Adipocyte (in vitro differentiated cells): ENCODE results near the gene ESPNL.
"Not testable (repeated sequence)": the region's sequence is repeated elsewhere in the genome, so short reads cannot be mapped to it uniquely, and the experiment has no call there.

Experiments
- DNase-seq: peaks from one replicate; pipeline ENCODE4 v3.0.0-alpha.2; 2015; ENCODE audit warnings: low read depth
- H3K27me3 ChIP-seq: replicated peaks from 2 replicates; pipeline ENCODE4 v1.7.0; 2013; ENCODE audit warnings: mild to moderate bottlenecking, low read length, moderate library complexity; ENCODE audit not compliant: control insufficient read depth, insufficient read depth
- H3K36me3 ChIP-seq: 2 replicates; pipeline ENCODE4 v1.7.0; 2013; ENCODE audit warnings: low read length, mild to moderate bottlenecking, moderate library complexity; ENCODE audit not compliant: control insufficient read depth, insufficient read depth, severe bottlenecking
- H3K4me1 ChIP-seq: 2 replicates; pipeline ENCODE4 v1.7.0; 2013; ENCODE audit warnings: mild to moderate bottlenecking, low read length, moderate library complexity; ENCODE audit not compliant: control insufficient read depth, insufficient read depth
- H3K4me3 ChIP-seq: 2 replicates; pipeline ENCODE4 v1.7.0; 2013; ENCODE audit warnings: mild to moderate bottlenecking, low read length, moderate library complexity
- H3K9ac ChIP-seq: 2 replicates; pipeline ENCODE4 v1.7.0; 2013; ENCODE audit warnings: mild to moderate bottlenecking, low read length, moderate library complexity
- H3K9me3 ChIP-seq: 2 replicates; pipeline ENCODE4 v1.7.0; 2013; ENCODE audit warnings: mild to moderate bottlenecking, low read length, moderate library complexity; ENCODE audit not compliant: control insufficient read depth

Gene ESPNL

GRCh38 chr2:238108423-238109183, 8.5 kb downstream of the ESPNL start:
- H3K4me1 ChIP-seq = no peaks in the 10 kb centered on the region
- no peak for DNase-seq
- H3K9me3 ChIP-seq = peaks cover 20% of the 10 kb centered on the region
- no peaks in the 10 kb centered on the region for H3K36me3 ChIP-seq
- H3K4me3 ChIP-seq = no peak overlapping the region
- peaks cover 13% of the 10 kb centered on the region for H3K27me3 ChIP-seq
- no peak overlapping the region for H3K9ac ChIP-seq

DNA sequence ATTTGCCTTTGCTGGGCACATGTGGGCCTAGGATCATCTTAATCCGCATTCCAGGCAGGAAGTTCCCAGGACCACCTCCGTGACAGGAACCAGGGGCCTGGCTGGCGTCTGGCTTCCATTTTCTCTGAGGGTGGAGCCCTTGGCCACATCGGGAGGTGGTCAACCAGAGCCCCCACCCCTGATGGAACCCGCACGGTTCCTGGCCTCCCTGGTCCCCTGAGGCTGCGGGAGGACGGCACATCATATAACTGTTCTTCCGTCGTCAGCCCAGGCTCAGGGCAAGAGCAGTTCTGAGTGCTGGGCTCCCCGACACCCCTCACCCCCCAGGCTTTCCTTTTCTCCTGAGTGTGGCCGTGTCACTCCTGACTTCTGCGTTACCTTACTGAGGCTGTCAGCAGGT, 13.5 kb downstream of the ESPNL start:
- H3K9ac ChIP-seq = no peak overlapping the region
- DNase-seq = no peak

DNA sequence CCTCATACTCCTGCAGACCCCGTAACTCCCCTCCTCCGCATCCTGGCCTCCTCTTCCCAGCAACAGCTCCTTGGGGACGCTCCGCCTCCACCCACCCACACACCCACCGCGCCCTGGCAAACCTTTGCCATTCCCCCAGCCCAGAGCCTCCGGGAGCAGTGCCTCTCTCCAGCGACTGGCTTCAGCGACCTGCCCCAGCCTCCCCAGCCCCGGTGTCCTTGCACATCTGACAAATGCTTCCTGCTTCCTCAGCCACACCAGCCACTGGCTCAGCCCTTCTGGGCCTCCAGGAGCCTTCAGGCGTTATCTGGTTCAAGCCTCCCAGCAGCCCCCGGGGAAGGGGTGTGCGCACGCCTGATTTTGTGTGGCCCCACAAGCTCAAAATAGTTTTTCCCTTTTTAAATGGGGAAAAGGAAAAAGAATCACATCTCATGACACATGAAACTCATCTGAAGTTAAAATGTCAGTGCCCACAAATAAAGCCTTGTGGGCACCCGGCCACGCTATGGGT, 14.2 kb downstream of the ESPNL start:
- Histone ChIP-seq H3K9ac (no peak overlapping the region), H3K9me3 (peaks cover 22% of the 10 kb centered on the region), H3K27me3 (peaks cover 27% of the 10 kb centered on the region), H3K4me1 (no peaks in the 10 kb centered on the region), H3K36me3 (no peaks in the 10 kb centered on the region), H3K4me3 (no peak overlapping the region)
- no peak for DNase-seq

More for the DNA sequence above, 13.5 kb downstream of the ESPNL start:
- H3K4me1 ChIP-seq = no peaks in the 10 kb centered on the region
- no peak overlapping the region for H3K4me3 ChIP-seq
- peaks cover 22% of the 10 kb centered on the region for H3K9me3 ChIP-seq
- no peaks in the 10 kb centered on the region for H3K36me3 ChIP-seq
- peaks cover 20% of the 10 kb centered on the region for H3K27me3 ChIP-seq

GRCh38 chr2:238114851-238115660, 14.9 kb downstream of the ESPNL start:
- DNase-seq = no peak
- peaks cover 32% of the 10 kb centered on the region for H3K27me3 ChIP-seq

GRCh38 chr2:238115709-238116108, 15.6 kb downstream of the ESPNL start:
- peaks cover 22% of the 10 kb centered on the region for H3K9me3 ChIP-seq
- not testable (repeated sequence) for H3K9ac ChIP-seq, H3K4me1 ChIP-seq, DNase-seq, H3K4me3 ChIP-seq, H3K36me3 ChIP-seq
- peaks cover 35% of the 10 kb centered on the region for H3K27me3 ChIP-seq

More at GRCh38 chr2:238114851-238115660, 14.9 kb downstream of the ESPNL start:
- Histone ChIP-seq H3K36me3 (no peaks in the 10 kb centered on the region), H3K9me3 (peaks cover 22% of the 10 kb centered on the region), H3K9ac (no peak overlapping the region), H3K4me3 (no peak overlapping the region), H3K4me1 (no peaks in the 10 kb centered on the region)

GRCh38 chr2:238116298-238117198, 16.4 kb downstream of the ESPNL start:
- H3K9ac ChIP-seq = no peak overlapping the region
- peaks cover 42% of the 10 kb centered on the region for H3K27me3 ChIP-seq
- H3K4me3 ChIP-seq = no peak overlapping the region
- H3K9me3 ChIP-seq = peaks cover 22% of the 10 kb centered on the region
- peaks cover 4% of the 10 kb centered on the region for H3K4me1 ChIP-seq
- DNase-seq = no peak
- no peaks in the 10 kb centered on the region for H3K36me3 ChIP-seq

DNA sequence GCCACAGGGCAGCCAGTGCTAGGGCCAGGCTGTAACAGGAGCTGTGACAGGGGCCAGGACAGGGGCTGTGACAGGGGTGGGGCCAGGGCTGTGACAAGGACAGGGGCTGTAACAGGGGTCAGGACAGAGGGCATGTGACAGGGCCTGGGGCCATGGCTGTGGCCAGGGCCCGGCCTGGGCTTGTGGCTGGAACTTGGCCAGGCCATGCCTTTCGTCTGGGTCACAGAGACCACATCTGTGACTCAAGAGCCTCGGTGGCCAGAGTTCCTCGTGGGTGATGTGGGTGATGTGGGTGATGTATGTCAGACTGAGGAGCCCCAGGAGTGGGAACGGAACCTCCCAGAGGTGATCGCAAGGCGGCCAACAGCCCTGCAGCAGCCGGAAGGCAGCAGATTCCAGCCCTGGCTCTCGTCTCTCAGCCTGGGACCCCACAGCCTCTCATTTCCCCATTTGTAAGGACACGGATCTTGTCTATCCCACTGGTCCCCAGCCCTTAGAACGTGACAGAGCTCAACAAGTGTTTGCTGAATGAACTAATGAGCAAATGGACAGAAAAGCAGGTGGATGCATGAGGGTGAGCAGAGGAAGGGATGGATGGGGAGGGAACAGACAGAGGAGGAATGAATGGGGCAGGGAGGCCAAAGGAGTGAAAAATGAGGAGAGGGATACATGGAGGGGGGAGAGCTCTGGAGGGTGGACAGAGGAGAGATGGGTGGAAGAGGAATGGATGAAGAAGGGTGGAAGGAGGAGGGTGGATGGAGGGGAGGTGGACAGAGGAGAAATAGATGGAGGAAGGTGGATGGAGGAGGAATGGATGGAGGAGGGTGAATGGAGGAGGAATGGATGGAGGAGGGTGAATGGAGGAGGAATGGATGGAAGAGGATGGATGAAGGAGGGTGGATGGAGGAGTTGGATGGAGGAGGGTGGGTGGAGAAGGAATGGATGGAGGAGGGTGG, 17.3 kb downstream of the ESPNL start:
- H3K9ac ChIP-seq = no peak overlapping the region
- H3K4me3 ChIP-seq = no peak overlapping the region
- H3K36me3 ChIP-seq = no peaks in the 10 kb centered on the region
- H3K27me3 ChIP-seq = peaks cover 46% of the 10 kb centered on the region
- no peak for DNase-seq
- H3K9me3 ChIP-seq = peaks cover 13% of the 10 kb centered on the region
- peaks cover 4% of the 10 kb centered on the region for H3K4me1 ChIP-seq

DNA sequence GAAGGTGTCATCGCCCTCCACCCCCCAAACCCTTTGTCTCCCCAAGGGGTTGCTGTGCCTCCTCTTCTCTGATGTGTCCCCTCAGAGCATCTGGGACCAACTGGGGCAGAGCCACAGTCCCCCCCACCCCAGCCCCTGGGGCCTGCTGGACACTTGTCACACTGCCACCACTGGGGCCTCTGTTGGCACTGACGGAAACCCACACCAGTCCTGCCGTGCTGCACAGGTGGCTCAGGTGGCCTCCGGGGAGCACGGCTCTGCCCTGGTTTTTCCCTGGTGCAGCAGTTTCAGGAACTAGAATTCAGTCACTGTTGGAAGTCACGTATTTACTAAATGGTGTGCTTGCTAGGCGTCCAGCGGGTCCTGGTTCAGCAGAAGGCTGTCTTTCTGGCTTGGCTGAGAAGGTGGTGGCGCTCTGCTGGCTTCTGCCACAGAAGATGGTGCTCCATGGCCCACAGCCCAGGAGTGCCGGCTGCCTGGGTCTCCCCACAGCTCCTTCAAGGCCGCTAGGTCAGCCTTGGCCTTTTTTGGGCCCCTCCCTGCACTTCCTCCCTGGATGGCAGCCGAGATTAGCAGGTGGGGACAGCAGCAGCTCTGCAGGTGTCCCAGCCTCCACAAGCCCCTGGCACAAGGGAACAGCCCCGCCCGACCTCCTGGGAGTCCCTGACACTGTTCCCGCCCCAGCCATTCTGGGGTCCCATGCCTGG, 19.8 kb downstream of the ESPNL start:
- no peak overlapping the region for H3K9ac ChIP-seq
- no peaks in the 10 kb centered on the region for H3K9me3 ChIP-seq
- H3K36me3 ChIP-seq = no peaks in the 10 kb centered on the region
- peaks cover 54% of the 10 kb centered on the region for H3K27me3 ChIP-seq
- no peak for DNase-seq
- peaks cover 4% of the 10 kb centered on the region for H3K4me1 ChIP-seq
- no peak overlapping the region for H3K4me3 ChIP-seq

GRCh38 chr2:238120463-238121298, 20.5 kb downstream of the ESPNL start:
- Histone ChIP-seq H3K36me3 (no peaks in the 10 kb centered on the region), H3K9ac (no peak overlapping the region), H3K4me1 (peaks cover 4% of the 10 kb centered on the region), H3K27me3 (peaks cover 54% of the 10 kb centered on the region), H3K4me3 (no peak overlapping the region), H3K9me3 (no peaks in the 10 kb centered on the region)
- DNase-seq = peak; percentile 28
